K562 (cell line): Measurements from ENCODE around the gene IRS1.

Experiments used
- CC2D1A ChIP-seq: fragments of 450-650 bp; IDR thresholded peaks from 2 replicates; pipeline ENCODE4 v1.6.1; 2017; ENCODE audit warnings: mild to moderate bottlenecking
- CEBPB ChIP-seq: fragments of 450-650 bp; IDR thresholded peaks from 2 replicates; pipeline ENCODE4 v1.6.1; 2016; ENCODE audit warnings: missing genetic modification characterization, missing compliant biosample characterization
- CHD2 ChIP-seq: IDR thresholded peaks from 2 replicates; pipeline ENCODE4 v1.6.1; 2011; ENCODE audit warnings: low read depth, low read length
- ESRRA ChIP-seq: fragments of 450-650 bp; IDR thresholded peaks from 2 replicates; pipeline ENCODE4 v1.6.1; 2014; ENCODE audit warnings: low read depth, mild to moderate bottlenecking, moderate library complexity, borderline replicate concordance
- GABPA ChIP-seq: fragments of 200-800 bp; sonication (Bioruptor generic); conservative IDR thresholded peaks from 2 replicates; pipeline ENCODE4 v1.6.1; 2016; ENCODE audit warnings: low read depth, missing genetic modification characterization, missing compliant biosample characterization
- GATAD2A ChIP-seq: fragments of 450-650 bp; IDR thresholded peaks from 2 replicates; pipeline ENCODE4 v1.6.1; 2017
- MAZ ChIP-seq, 2 experiments: fragments of 450-650 bp in 1 of 2; sonication (generic) in 1 of 2; formaldehyde crosslinking; IDR thresholded peaks in 1 of 2; conservative IDR thresholded peaks in 1 of 2; 2 replicates each; pipeline versions ENCODE4 v1.4.0 to v1.5.0; 2020; ENCODE audit warnings: mild to moderate bottlenecking in 1 of 2, missing genetic modification reagents in 1 of 2
- POLR2AphosphoS5 ChIP-seq: IDR thresholded peaks from 2 replicates; pipeline ENCODE4 v1.6.1; 2011; ENCODE audit warnings: mild to moderate bottlenecking, low read depth, low read length, moderate library complexity; ENCODE audit not compliant: control insufficient read depth, insufficient read depth
- RCOR1 ChIP-seq, 2 experiments: IDR thresholded peaks; 2 replicates each; pipeline ENCODE4 v1.6.1; 2012; ENCODE audit warnings: low read depth in 2 of 2, low read length in 2 of 2, borderline replicate concordance in 1 of 2, improper control_type of control experiment in 1 of 2
- SPI1 ChIP-seq: IDR thresholded peaks from 2 replicates; pipeline ENCODE4 v1.6.1; 2011; ENCODE audit warnings: low read depth, low read length, control low read depth, borderline replicate concordance
- SRSF1 ChIP-seq: fragments of 200-400 bp; formaldehyde crosslinking; IDR thresholded peaks from 2 replicates; pipeline ENCODE4 v1.6.1; 2017; ENCODE audit warnings: mild to moderate bottlenecking, low read depth, low read length, moderate library complexity
- ZBTB40 ChIP-seq, 2 experiments: fragments of 450-650 bp in 1 of 2; sonication (generic) in 1 of 2; formaldehyde crosslinking in 1 of 2; IDR thresholded peaks; 2 replicates each; pipeline versions ENCODE4 v1.7.1 to v1.9.0; 2016 to 2022; ENCODE audit warnings: inconsistent platforms in 1 of 2, mild to moderate bottlenecking in 1 of 2, missing genetic modification reagents in 1 of 2
- ZNF324 ChIP-seq: fragments of 250-450 bp; sonication (Bioruptor Pico); IDR thresholded peaks from 2 replicates; pipeline ENCODE4 v1.4.0; 2020; ENCODE audit warnings: mild to moderate bottlenecking

GRCh38 chr2:226798422-226799210, 1.0 kb downstream of the IRS1 start:
- no peak for TF ChIP-seq GABPA (tag)
- no peak for TF ChIP-seq CHD2
- TF ChIP-seq ZBTB40 (IDR thresholded peaks at IDR 0.05): no peak
- TF ChIP-seq ZBTB40 (CRISPR knock-in tag; IDR thresholded peaks at IDR 0.05): no peak
- TF ChIP-seq ZNF324 (CRISPR knock-in tag): no peak
- TF ChIP-seq ESRRA: no peak
- TF ChIP-seq SPI1: no peak
- TF ChIP-seq CEBPB (tag): no peak
- no peak for TF ChIP-seq CC2D1A
- no peak for TF ChIP-seq RCOR1 (IDR thresholded peaks at IDR 0.05; ENCODE audit: borderline replicate concordance in 1 of 2, low read depth in 2 of 2, low read length in 2 of 2)
- TF ChIP-seq MAZ (CRISPR knock-in tag; conservative IDR thresholded peaks at IDR 0.05 in 1 of 2, IDR thresholded peaks at IDR 0.05 in 1 of 2): no peak
- TF ChIP-seq SRSF1: no peak
- no peak for TF ChIP-seq POLR2AphosphoS5
- no peak for TF ChIP-seq GATAD2A
